Loucy (cell line): ENCODE measurements around the gene FSTL3.

Experiments used
- H2AFZ ChIP-seq: fragments of 200-600 bp; sonication (generic); 2 replicates; pipeline ENCODE4 v1.6.0; 2016; ENCODE audit warnings: antibody characterized with exemption, mild to moderate bottlenecking, low read length, moderate library complexity
- H3F3A ChIP-seq: fragments of 200-600 bp; 2 replicates; pipeline ENCODE4 v1.6.0; 2016; ENCODE audit warnings: antibody characterized with exemption, low read depth, mild to moderate bottlenecking
- H3K27me3 ChIP-seq: fragments of 200-600 bp; sonication (generic); 2 replicates; pipeline ENCODE4 v1.6.1; 2014; ENCODE audit warnings: low read length, mild to moderate bottlenecking; ENCODE audit not compliant: insufficient read depth, poor library complexity, severe bottlenecking
- H3K36me3 ChIP-seq: fragments of 200-600 bp; sonication (generic); 2 replicates; pipeline ENCODE4 v1.6.1; 2016; ENCODE audit warnings: low read length; ENCODE audit not compliant: insufficient read depth
- H3K4me1 ChIP-seq: fragments of 200-600 bp; sonication (generic); 2 replicates; pipeline ENCODE4 v1.5.1; 2014; ENCODE audit warnings: low read length, mild to moderate bottlenecking; ENCODE audit not compliant: insufficient read depth, poor library complexity, severe bottlenecking
- H3K4me2 ChIP-seq: fragments of 200-600 bp; sonication (generic); 2 replicates; pipeline ENCODE4 v1.6.0; 2014; ENCODE audit warnings: antibody characterized with exemption, low read length, low read depth, mild to moderate bottlenecking; ENCODE audit not compliant: poor library complexity, severe bottlenecking
- H3K4me3 ChIP-seq: fragments of 200-600 bp; sonication (generic); 2 replicates; pipeline ENCODE4 v1.5.1; 2014; ENCODE audit warnings: low read length, mild to moderate bottlenecking, mixed read lengths; ENCODE audit not compliant: poor library complexity, severe bottlenecking
- H3K79me2 ChIP-seq: fragments of 200-600 bp; sonication (generic); 2 replicates; pipeline ENCODE4 v1.6.1; 2014; ENCODE audit warnings: low read length; ENCODE audit not compliant: insufficient read depth
- H3K9ac ChIP-seq: fragments of 200-600 bp; sonication (generic); 2 replicates; pipeline ENCODE4 v1.6.0; 2014; ENCODE audit warnings: mild to moderate bottlenecking, low read depth, low read length, moderate library complexity; ENCODE audit not compliant: poor library complexity, severe bottlenecking
- H3K9me2 ChIP-seq: fragments of 200-600 bp; sonication (generic); replicated peaks from 2 replicates; pipeline ENCODE4 v1.6.1; 2016; ENCODE audit warnings: low read depth, low read length, mixed read lengths
- H3K9me3 ChIP-seq: fragments of 200-600 bp; sonication (generic); 2 replicates; pipeline ENCODE4 v1.6.1; 2014; ENCODE audit warnings: mild to moderate bottlenecking, antibody characterized with exemption, low read length, low read depth; ENCODE audit not compliant: insufficient read depth
- H4K20me1 ChIP-seq: fragments of 200-600 bp; sonication (generic); 2 replicates; pipeline ENCODE4 v1.6.0; 2014; ENCODE audit warnings: antibody characterized with exemption, low read length, mild to moderate bottlenecking; ENCODE audit not compliant: insufficient read depth, poor library complexity, severe bottlenecking
- EZH2phosphoT487 ChIP-seq: fragments of 200-600 bp; IDR thresholded peaks from 2 replicates; pipeline ENCODE4 v1.6.1; 2018; ENCODE audit warnings: antibody characterized with exemption, mild to moderate bottlenecking, moderate library complexity, borderline replicate concordance
- TF ChIP-seq, protein P1 (sequence below): fragments of 200-600 bp; sonication (generic); conservative IDR thresholded peaks from 2 replicates; pipeline ENCODE4 v1.5.1; 2014; ENCODE audit warnings: mild to moderate bottlenecking, antibody characterized with exemption, low read length

Gene FSTL3

DNA sequence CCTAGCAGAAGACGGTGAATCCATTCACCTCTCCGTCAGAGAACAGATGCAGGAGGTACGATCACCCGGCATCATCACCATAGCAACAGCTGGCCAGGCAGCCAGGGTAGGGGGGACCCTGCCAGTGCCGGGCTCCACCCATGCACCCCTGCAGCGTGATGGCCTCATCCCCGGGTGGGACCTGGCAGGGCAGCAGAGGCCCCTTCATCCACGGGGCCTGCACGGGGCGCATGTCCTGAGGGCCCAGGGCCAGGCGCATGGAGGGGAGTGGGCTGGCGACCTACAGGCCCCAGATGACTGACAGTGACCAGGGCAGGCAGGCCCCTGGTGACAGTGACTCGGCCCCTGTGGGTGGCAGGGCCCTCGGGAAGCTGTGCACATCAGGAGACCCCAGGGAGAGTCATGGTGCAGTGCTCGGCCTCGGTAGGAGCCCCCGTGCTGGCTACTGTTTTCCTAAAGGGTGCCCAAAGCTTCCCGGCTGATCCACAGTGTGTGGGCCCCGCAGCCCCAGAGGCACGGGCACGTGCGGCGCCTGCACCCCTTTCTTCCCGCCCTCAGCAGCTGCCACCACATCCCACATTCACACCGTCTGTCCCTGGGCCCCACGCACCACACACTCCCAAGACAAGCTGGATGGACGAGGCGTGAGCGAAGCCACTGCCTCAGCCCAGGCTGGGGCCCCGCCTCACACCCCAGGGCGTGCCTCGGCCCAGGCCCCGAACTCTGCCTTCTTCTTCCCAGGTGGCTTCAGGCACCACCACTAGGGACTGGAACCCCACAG lies 17.9 kb upstream of the FSTL3 start:
- H3K9ac ChIP-seq = no peak overlapping the region
- H3K4me1 ChIP-seq = peaks cover 15% of the 10 kb centered on the region
- H3F3A ChIP-seq = no peaks in the 10 kb centered on the region
- peaks cover 7% of the 10 kb centered on the region for H3K27me3 ChIP-seq
- no peak overlapping the region for H2AFZ ChIP-seq
- no peaks in the 10 kb centered on the region for H3K9me2 ChIP-seq
- H3K36me3 ChIP-seq = peaks cover 14% of the 10 kb centered on the region; the same call in 1 of the 2 replicates
- peaks cover 97% of the 10 kb centered on the region for H3K79me2 ChIP-seq
- H3K9me3 ChIP-seq = no peaks in the 10 kb centered on the region
- H4K20me1 ChIP-seq = peaks cover 87% of the 10 kb centered on the region
- H3K4me3 ChIP-seq = no peak overlapping the region
- no peak overlapping the region for H3K4me2 ChIP-seq
- TF ChIP-seq, protein P1, sequence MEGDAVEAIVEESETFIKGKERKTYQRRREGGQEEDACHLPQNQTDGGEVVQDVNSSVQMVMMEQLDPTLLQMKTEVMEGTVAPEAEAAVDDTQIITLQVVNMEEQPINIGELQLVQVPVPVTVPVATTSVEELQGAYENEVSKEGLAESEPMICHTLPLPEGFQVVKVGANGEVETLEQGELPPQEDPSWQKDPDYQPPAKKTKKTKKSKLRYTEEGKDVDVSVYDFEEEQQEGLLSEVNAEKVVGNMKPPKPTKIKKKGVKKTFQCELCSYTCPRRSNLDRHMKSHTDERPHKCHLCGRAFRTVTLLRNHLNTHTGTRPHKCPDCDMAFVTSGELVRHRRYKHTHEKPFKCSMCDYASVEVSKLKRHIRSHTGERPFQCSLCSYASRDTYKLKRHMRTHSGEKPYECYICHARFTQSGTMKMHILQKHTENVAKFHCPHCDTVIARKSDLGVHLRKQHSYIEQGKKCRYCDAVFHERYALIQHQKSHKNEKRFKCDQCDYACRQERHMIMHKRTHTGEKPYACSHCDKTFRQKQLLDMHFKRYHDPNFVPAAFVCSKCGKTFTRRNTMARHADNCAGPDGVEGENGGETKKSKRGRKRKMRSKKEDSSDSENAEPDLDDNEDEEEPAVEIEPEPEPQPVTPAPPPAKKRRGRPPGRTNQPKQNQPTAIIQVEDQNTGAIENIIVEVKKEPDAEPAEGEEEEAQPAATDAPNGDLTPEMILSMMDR = no peak
- TF ChIP-seq EZH2phosphoT487 = no peak

DNA sequence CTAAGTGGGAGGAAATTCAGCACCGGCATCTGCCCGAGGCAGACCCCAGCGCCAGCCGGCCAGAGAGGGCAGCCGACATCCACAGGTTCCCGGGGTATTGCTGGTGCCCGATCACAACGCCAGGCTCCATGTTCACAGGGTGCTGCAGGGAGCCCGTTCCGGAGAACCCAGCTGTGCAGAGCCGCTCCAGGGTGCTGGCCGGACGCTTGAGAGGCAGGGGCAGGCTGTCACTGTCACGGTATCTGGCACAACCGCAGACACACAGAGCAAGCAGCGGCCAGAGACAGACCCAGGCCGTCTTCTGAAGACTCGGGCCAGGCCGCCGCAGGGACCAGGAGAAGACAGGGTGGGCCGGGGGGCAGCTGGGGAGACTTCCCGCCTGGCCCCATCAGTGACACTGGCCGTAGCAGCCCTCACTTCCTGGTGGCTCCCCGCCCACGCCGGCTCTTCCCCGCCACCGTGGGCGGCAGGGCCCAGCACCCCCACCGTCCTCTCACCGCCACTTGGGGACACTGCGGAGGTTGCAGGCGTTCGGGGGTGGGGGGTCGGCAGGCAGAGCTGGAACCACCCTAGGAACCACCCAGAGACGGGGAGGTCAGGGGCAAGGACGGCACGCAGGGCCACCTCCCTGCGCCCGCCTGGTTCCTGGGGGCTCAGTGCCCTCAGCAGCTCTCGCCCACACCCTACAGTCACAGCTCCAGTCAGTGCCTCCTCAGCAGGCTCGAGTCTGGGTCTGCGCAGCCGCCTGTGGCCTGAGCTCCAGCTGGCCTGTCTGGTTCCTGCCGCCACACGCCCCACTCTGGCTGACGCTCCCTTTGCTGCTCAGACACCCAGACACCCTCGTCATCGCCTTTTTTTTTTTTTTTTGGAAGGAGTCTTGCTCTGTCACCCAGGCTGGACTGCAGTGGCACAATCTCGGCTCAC lies 17.0 kb upstream of the FSTL3 start:
- Histone ChIP-seq H4K20me1 (peaks cover 79% of the 10 kb centered on the region), H3K9ac (peak overlapping the region; percentile 91)

DNA sequence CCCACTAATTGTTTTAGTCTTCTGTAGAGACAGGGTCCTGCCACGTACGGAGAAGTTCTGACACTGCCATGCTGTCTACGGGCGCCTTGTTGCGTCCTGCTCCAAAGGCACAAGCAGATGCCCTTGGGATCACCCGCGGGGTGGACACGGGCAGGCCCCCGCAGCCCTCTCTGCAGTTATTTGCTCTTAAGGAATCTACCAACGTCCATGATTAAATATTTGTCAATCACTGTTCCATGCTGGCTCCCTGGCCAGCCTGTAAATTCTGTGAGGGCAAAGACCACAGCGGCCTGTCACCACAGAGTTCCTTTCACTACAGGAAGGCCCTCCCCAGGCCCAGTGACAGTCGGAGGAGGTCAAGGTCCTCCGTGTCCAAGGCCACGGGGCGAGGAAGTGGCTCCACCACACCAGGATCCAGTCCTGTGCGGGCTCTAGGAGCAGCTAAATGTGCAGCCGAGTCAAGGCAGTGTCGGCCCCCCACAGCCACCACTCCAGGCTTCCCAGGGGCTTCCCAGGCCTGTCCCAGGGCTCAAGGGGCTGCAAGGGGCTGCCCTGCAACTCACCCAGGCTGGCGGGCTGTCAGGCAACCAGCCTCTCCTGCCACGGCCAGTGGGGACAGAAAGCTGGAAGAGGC lies 15.3 kb upstream of the FSTL3 start:
- peaks cover 7% of the 10 kb centered on the region for H3K27me3 ChIP-seq
- TF ChIP-seq, protein P1 = no peak
- TF ChIP-seq EZH2phosphoT487 = no peak
- no peaks in the 10 kb centered on the region; the same call in 1 of the 2 replicates for H3K36me3 ChIP-seq

More for the DNA sequence above, 17.0 kb upstream of the FSTL3 start:
- Histone ChIP-seq H3F3A (no peaks in the 10 kb centered on the region), H3K27me3 (peaks cover 7% of the 10 kb centered on the region), H2AFZ (no peak overlapping the region), H3K79me2 (peaks cover 88% of the 10 kb centered on the region), H3K36me3 (peaks cover 5% of the 10 kb centered on the region; the same call in 1 of the 2 replicates), H3K4me1 (peaks cover 18% of the 10 kb centered on the region), H3K9me2 (no peaks in the 10 kb centered on the region), H3K4me3 (no peak overlapping the region), H3K9me3 (no peaks in the 10 kb centered on the region), H3K4me2 (peak overlapping the region; percentile 100)
- TF ChIP-seq EZH2phosphoT487 = no peak
- TF ChIP-seq, protein P1 = no peak

More for the DNA sequence above, 15.3 kb upstream of the FSTL3 start:
- Histone ChIP-seq H3K79me2 (peaks cover 71% of the 10 kb centered on the region), H3K4me1 (peaks cover 24% of the 10 kb centered on the region), H3K4me2 (peak overlapping the region; percentile 100), H3K9me3 (no peaks in the 10 kb centered on the region), H3F3A (no peaks in the 10 kb centered on the region), H2AFZ (no peak overlapping the region), H3K9me2 (no peaks in the 10 kb centered on the region), H4K20me1 (peaks cover 64% of the 10 kb centered on the region), H3K9ac (peak overlapping the region; percentile 91), H3K4me3 (peak overlapping the region; percentile 100)
